G401 (cell line): ENCODE data around the gene COL28A1. TPM values are rescaled to one million over a fixed set of nuclear protein-coding genes. Genes with fewer than 3 reads are reported as not detected.
"Not testable (repeated sequence)": the region's sequence is repeated elsewhere in the genome, so short reads cannot be mapped to it uniquely, and the experiment has no call there.

Source experiments
- DNase-seq: peaks from one replicate; pipeline ENCODE4 v3.0.0-alpha.2; 2015; ENCODE audit warnings: low spot score
- in situ Hi-C: cut with HindIII; loops from 2 replicates; pipeline ENCODE4 v1.10.0; 2016; ENCODE audit warnings: low sequenced_read_pairs, mixed read lengths
- total RNA-seq: library from RNA; depleted of rRNA; stranded (reverse); fragments of >200 nt; shearing (Covaris generic); gene quantifications from 2 replicates; pipeline ENCODE4 v1.2.3, GENCODE V29; 2014

COL28A1 gene
- total RNA-seq, 1 experiment from 2014 or later: not detected

DNA sequence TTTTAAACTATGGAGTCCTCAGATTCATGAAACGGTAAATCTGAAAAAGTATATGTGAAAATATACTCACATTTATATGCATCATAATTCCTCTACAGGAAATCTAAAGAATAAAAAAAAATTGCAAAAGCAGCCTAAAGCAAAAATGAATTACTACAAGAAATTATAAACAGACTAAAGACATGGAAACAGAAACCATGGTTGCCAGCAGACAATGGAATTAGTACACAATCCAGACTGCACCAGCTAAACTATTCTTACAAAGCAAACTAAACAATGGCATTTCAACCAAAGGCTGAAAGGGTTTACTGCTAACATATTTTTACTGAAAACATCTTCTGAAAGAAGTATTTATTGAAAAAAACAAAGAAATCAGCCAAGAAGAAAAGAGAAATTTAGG lies 51.6 kb downstream of the COL28A1 start:
- DNase-seq: no peak
- in situ Hi-C loops: no loop called here

GRCh38 chr7:7481802-7482201 lies 53.9 kb downstream of the COL28A1 start:
- no peak for DNase-seq
- in situ Hi-C loops: no loop called here

DNA sequence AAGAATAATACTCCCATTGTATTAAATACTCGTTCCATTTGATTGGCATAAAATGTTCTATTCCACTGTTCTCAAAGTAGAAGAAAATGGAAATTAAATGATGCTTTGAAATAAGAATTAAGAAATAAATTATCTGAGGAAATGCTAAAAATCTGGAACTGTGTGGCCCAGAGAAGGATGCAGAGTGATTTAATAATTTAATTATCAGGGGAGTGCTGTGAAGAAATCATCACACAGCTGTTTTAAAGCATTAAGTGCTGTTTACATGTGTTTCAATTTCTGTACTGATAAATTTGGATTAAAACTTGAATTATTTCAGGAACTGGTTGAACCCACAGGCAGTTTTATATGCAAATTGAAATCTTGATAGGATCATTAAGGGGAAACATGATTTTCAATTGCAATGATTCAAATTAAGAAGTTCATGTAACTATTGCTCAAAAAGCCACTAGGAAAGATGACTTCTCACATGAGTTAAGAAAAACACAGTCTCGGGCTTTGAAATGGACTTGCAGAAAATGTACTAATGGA lies 56.3 kb downstream of the COL28A1 start:
- DNase-seq: no peak

DNA sequence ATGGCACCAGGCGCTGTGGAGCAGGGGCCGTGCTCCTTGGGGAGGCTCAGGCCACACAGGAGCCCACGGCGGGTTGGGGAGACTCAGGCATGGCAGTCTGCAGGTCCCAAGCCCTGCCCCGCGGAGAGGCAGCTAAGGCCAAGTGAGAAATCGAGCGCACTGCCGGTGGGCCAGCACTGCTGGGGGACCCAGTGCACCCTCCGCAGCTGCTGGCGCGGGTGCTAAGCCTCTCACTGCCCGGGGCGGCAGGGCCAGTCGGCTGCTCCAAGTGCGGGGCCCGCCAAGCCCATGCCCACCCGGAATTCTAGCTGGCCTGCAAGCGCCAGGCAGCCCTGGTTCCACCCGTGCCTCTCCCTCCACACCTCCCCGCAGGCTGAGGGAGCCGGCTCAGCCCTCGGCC lies 57.1 kb downstream of the COL28A1 start:
- in situ Hi-C loops: no loop called here

More for the DNA sequence above, 56.3 kb downstream of the COL28A1 start:
- in situ Hi-C loops: no loop called here

GRCh38 chr7:7477641-7478040 lies 58.0 kb downstream of the COL28A1 start:
- DNase-seq, in situ Hi-C loops: not testable (repeated sequence)

More for the DNA sequence above, 57.1 kb downstream of the COL28A1 start:
- no peak for DNase-seq

DNA sequence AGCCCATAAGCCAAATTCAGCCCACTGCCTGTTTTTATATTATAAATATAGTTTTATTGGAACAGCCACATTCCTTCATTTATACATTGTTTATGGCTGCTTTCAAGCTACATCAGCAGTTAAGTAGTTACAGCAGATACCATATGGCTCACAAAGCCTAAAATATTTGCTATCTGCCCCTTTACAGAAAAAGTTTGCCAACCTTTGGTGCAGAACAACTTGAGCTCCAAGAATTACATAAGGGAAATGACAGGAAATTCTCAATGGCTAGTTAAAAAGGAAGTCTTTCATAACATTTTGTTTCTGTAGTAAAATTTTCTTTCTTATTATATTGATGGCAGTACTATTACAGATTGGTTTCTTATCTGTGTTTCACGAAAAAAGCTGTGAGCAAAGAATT lies 59.3 kb downstream of the COL28A1 start:
- in situ Hi-C loops: no loop called here
- DNase-seq: no peak

- in situ Hi-C loops: no loop called here
- DNase-seq: no peak
Observed at GRCh38 chr7:7475601-7476000, 60.1 kb downstream of the COL28A1 start.

DNA sequence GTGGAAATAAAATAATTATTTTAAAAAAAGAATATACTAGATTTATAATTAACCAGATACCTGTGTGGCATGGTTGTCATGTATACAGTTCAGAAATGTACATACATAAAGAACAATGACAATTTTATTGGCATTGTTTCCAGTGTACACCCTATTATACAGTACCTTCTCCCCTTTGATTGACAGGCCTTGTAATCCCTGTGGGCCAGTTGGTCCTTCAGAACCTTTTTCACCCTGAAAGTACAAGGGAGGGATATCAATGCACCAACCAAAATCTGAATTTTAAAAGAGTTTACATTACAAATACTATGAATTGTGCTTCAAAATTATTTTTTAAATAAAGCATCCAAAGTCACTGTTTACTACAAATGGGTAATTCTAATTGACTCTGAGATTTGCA lies 61.2 kb downstream of the COL28A1 start:
- DNase-seq: no peak
- in situ Hi-C loops: no loop called here

- in situ Hi-C loops, DNase-seq: not testable (repeated sequence)
Observed at GRCh38 chr7:7464991-7465765, 70.5 kb downstream of the COL28A1 start.

GRCh38 chr7:7454000-7454399 lies 81.7 kb downstream of the COL28A1 start:
- in situ Hi-C loops: no loop called here
- DNase-seq: no peak

DNA sequence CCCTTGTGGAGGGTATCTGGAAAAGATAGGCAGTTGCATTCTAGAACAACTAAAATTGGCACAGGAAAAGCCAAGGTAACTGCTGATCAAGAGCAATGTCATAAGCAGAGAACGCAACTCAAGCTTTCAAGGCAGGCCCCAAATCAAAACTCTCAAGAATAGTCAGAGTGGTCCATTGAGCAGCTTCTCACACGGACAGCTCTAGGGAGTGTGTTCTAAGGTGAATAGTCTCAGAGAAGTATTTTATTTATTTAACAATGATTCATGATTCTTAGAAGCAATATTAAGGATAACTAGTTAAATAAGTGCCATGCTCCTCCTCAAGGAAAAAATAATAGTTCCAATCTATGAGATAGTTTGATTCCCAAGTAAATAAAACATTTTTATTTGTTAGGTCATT lies 83.0 kb downstream of the COL28A1 start:
- DNase-seq: no peak
- in situ Hi-C loops: no loop called here

DNA sequence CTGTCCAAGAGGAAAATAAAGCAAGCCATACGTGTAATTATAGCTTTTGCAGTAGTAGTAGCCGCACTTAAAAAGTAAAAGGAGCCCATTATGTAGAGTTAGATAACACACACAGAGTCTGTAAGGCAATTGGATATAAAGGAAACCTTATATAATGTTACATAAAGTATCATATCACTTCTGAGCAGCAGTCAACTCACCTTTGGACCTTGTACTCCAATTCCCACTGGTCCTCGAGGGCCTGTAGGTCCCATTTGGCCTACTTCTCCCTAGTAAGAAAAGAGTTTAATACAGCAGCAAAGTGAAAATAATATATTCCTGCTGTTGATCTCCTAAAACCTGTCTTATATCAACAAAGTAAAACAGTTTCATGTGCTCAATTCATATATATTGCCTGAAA lies 83.6 kb downstream of the COL28A1 start:
- DNase-seq: no peak
- in situ Hi-C loops: no loop called here

GRCh38 chr7:7449055-7449454 lies 86.6 kb downstream of the COL28A1 start:
- no peak for DNase-seq
- in situ Hi-C loops: no loop called here

GRCh38 chr7:7446616-7447015 lies 89.1 kb downstream of the COL28A1 start:
- in situ Hi-C loops: no loop called here
- no peak for DNase-seq

DNA sequence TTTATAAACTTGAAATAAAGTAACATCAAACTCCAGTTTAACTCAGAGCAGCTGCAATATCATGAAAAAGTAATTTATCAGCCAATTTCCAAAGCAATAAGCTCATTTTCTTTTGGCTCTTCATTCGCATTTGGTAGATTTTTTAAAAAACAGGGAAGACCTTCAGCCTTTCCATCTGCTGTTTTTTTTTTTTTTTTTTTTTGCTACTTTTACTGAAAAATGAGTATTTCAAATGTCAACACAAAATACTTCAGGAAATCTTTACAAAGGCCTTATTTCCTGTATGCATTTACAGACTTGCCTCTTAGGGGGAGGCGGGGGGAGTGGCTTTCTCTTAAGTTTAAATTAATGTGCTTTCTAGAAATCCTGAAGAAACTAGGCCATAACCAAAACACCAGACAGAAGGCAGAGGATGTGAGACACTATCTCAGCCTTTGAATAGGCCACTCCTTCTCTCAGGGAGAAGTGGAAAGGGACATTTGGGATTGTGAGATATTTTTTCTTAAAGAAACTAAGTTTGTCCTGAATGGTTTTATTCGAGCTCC lies 91.8 kb downstream of the COL28A1 start:
- DNase-seq: no peak
- in situ Hi-C loops: no loop called here

- in situ Hi-C loops: no loop called here
- no peak for DNase-seq
Observed at GRCh38 chr7:7439564-7439963, 96.1 kb downstream of the COL28A1 start.

DNA sequence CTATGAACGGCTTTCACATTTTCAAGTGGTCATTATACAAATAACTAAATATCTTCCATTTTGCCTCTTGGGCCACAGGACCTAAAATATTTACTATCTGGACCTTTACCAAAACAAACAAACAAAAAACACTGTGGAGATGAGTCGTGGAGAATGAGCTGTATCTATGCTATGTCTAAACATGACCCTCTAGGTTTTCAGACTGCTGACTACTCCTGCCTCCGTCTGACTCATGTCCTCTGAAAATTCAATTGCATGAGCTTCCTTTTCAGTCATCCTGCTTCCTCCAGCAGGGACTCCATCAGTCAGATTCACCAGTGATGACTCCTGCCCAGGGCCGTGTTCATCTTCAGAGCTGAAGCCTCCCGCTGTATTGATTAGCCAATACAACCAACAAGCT lies 96.8 kb downstream of the COL28A1 start:
- no peak for DNase-seq
- in situ Hi-C loops: no loop called here

- no peak for DNase-seq
- in situ Hi-C loops: no loop called here
Observed at GRCh38 chr7:7435978-7436377, 99.7 kb downstream of the COL28A1 start.

GRCh38 chr7:7434329-7434728 lies 101.3 kb downstream of the COL28A1 start:
- no peak for DNase-seq
- in situ Hi-C loops: no loop called here

DNA sequence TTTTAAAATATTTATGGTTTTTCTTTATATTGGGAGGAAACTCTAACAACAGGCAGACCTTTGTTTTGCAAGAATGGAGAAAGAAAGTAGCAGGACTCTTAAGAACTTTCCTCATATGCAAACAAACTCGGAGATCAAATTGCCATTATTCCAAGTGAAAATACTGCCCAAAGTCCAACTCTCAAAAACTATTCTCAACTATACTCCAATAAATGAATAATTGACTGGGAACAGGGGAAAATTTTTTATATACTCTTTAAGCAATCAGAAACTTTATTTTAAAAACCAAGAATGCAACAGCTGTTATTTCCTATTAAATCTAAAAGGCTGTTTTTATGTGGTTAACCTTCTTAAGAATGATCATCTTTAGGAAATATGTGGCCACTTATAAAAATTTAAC lies 101.9 kb downstream of the COL28A1 start:
- in situ Hi-C loops: no loop called here
- no peak for DNase-seq

- in situ Hi-C loops: no loop called here
- no peak for DNase-seq
Observed at GRCh38 chr7:7432979-7433378, 102.7 kb downstream of the COL28A1 start.
